HG03097 (cell line): Measurements from ENCODE around the gene IGF2.

Experiments
- ATAC-seq: cut with Tn5 transposase; IDR thresholded peaks from one replicate; pipeline ENCODE4 v1.9.1; 2021; ENCODE audit not compliant: unreplicated experiment, low FRiP score

IGF2 gene

DNA sequence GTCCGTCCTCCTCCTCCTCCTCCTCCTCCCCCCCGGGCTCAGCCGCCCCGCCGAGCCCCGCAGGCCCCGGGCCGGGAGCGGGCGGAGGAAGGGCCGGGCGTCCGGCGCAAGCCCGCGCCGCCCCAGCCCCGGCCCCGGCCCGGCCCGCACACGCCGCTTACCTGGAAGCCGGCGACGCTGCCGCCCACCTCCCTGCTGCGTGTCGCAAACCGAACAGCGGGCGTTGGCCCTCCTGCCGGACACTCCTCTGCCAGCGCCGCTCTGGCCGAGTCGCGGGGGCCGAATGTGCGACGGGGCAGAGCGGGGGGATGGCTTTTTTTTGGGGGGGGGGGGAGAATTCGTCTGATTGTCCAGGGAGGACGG is 1.1 kb downstream of the IGF2 start:
- no peak for ATAC-seq

GRCh38 chr11:2137202-2138067 is 1.8 kb downstream of the IGF2 start:
- no peak for ATAC-seq

DNA sequence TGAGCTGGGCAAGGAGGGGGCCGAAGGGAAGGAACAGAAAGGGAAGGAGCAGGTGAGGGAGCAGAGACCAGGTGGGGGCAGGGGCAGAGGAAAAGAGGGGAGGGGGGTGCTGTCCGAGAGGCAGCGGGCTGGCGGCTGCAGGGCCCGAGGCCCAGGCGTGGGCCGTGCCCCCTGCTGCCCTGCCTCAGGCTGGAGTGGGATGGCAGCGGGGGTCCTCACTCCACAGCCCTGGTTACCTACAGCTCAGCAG is 2.3 kb downstream of the IGF2 start:
- ATAC-seq = no peak

DNA sequence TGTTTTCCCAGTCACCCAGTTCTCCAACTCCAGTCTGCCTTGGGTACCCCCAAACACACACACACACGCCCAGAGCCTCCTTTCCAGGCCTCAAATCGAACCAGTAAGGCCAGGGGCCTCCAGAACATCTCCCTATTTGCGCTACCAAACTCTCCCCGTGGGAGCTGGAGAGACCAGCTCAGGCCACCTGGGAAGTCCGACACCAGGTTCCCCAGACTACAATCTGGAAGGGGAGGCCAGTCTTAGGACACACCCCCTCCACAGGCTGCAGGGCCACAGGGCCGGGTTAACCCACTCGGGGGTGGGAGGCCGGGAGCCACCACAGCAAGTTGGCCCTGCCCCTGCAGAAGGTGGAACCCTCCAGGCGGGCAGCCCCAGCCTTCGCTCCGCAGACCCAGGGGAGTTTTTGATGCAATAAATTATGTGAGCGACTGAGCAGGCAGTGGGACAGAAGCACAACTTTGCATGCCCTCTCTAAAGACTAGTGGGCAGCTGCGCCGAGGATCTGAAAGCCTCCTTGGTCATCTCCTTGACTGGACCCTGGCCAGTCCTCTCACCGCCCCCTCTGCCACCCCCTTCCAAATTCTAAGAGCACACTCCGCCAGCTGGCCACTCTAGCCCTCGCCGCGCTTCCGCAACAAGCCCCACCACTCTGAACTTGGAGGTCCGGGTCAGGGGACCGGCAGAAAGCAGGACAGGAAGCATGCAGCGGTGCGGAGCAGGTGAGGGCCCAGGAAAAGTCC is 2.8 kb downstream of the IGF2 start:
- no peak for ATAC-seq

DNA sequence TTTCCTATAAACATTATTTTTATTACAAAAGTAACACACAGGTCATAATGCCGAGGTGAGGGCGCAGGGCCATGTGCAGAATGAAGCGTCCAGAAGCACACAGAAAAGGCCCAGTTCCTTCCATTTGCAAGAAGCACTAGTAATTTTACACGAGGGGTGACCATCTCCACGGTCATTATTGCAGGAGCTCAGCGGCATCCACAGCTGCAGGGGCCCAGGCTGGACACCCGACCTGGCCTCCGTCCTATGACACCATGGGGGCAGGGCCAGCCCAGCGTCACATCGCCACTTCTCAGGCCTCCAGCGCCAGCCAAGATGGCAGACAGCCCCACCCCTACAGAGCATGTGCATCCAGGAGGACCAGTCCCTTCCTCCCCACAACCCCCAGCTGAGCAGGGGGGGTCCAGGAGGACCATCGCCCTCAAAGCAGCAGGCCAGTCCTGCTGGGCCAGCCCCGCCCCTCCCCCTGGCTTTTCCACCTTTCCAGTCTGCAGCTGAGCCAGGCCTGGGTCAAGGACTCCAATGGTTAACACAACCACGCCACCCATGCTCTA is 3.5 kb downstream of the IGF2 start:
- ATAC-seq = no peak

- no peak for ATAC-seq
Measured at GRCh38 chr11:2135018-2135569, 4.1 kb downstream of the IGF2 start.

GRCh38 chr11:2134022-2135010 is 4.9 kb downstream of the IGF2 start:
- no peak for ATAC-seq

DNA sequence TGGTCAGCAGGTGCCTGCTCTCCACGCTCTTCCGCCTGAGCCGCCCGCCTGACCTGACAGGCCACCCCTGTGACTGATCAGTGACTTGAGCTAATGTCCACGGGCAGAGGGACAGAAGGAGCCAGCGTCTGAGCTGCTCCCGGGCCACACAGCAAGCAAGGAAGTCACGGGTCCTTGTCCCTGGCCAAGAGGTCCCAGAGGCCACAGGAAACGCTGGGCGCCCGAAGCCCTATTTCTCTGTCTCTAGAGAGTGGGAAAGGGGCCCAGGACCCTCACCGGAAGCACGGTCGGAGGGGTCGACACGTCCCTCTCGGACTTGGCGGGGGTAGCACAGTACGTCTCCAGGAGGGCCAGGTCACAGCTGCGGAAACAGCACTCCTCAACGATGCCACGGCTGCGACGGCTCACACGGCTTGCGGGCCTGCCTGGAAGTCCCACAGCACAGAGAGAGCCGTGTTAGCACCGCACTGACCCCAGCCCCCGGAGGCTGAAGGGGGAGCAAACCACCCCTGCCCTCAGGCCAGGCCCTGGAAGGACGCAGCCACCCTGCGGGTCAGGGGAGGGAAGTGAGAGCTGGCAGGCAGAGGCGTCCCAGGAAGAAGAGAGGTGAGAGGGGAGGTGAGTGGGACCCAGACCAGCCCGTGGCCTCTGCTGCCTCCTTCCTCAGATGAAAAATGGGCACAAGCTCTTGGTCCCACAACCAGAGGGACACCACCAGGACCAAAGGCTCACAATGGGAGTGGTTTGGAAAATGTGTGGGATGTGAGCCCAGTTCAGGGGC is 5.8 kb downstream of the IGF2 start:
- ATAC-seq = no peak

DNA sequence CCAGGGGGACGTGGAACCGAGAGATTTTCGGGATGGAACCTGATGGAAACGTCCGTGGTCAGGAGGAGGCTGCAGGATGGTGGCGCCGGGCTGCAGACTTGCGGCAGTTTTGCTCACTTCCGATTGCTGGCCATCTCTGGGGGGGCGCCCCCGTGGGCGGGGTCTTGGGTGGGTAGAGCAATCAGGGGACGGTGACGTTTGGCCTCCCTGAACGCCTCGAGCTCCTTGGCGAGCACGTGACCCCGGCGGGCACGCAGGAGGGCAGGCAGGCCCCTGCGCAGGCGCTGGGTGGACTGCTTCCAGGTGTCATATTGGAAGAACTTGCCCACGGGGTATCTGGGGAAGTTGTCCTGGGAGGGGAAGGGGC is 6.3 kb downstream of the IGF2 start:
- ATAC-seq = no peak

DNA sequence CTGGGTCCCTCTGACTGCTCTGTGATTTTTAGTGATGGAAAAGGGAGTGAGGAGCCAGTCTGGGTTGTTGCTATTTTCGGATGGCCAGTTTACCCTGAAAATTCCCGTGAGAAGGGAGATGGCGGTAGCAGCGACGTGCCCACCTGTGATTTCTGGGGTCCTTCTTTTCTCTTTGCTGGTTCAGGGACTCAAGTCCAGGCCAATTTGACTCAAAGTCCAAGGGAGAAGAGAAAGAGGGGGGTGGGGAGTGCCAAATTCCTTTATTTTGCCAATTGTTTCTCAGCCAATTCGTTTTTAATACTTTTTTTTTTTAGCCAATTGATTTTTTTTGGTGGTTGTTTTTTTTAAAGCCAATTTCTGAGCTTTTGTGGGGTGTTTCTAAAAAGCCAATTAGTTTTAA is 6.9 kb downstream of the IGF2 start:
- ATAC-seq = no peak

GRCh38 chr11:2131371-2132236 is 7.6 kb downstream of the IGF2 start:
- ATAC-seq = no peak

DNA sequence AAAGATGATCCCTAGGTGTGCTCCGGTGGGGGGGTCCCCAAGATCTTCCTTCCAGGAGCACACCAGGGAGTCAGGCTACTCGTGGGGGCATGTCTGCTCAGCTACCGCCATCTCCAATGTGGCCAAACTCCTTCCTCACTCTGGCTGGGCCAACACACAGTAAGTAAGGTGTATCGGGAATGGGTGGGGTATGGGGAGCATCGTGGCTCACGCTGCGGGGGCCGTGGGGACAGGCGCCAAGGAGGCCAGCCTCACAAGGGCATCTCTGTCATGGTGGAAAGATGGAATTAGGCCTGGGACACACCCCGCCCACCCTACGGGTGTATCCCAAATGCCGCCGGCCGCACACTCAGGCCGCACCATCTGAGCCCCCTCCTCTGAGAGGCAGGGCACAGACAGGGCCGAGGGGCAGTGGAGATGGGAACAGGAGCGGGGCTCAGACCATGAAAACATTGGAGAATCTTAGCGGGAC is 8.3 kb downstream of the IGF2 start:
- no peak for ATAC-seq

GRCh38 chr11:2129699-2130366 is 9.4 kb downstream of the IGF2 start:
- no peak for ATAC-seq

DNA sequence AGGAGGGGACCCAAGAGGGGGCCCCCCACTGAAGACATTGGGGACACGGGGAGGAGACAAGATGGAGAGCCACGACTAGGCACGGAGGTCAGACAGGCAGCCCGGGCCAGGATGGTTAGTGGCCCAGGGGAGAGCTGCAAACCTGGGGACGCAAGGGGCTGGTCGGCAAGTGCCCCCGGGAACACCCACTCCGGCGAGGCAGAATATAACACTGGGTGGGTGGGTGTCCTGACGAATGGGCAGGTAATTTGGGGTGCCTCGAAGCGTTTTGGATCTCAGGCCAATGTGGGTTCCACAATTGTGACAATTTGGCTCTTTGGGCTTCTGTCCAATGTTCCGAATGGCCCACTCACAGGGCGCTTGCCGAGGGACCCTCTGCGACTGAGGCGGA is 9.9 kb downstream of the IGF2 start:
- no peak for ATAC-seq

- no peak for ATAC-seq
Measured at GRCh38 chr11:2128511-2129307, 10.5 kb downstream of the IGF2 start.

- no peak for ATAC-seq
Measured at GRCh38 chr11:2128130-2128510, 11.1 kb downstream of the IGF2 start.

DNA sequence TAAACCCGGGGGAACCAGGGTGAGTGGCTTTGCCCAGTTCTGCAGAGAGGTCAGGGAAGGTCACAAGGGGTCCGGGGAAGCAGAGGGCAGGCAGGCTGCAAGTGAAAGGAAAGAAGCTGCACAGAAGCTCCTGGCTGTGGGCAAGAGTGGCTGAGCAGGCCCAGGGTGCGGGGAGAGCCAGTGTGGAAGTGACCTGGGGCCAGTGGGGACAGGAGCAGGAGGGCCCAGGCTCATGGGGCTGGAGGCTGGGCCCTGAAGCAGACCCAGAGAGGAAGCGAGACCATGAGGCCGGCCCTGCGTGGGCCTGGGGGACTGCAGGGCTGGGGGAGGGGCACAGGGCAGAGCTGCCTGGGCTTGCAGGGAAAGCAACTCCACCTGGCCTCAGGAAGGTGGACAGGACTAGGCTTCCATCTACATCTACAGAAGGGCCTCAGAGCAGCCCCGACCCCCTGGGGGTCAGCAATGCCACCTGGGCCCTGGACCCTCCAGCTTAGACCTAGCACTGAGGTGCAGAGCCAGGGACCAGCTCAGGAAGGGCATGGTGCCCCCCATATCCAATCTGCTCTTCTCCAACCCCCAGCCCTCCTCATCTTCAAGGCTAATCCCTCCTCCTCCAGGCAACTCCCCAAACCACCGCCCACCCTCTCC is 11.6 kb downstream of the IGF2 start:
- no peak for ATAC-seq
